HepG2 (cell line): ENCODE results near the gene HNF1B. TPM values are rescaled to one million over a fixed set of nuclear protein-coding genes. Genes with fewer than 3 reads are reported as not detected.

Experiments
- E2F2 ChIP-seq: sonication (generic); formaldehyde crosslinking; IDR thresholded peaks from 2 replicates; pipeline ENCODE4 v1.4.0; 2020; ENCODE audit warnings: missing genetic modification reagents, borderline replicate concordance
- GABPA ChIP-seq, 2 experiments: IDR thresholded peaks; 2 replicates each; pipeline ENCODE4 v1.6.1; 2011 to 2016; ENCODE audit warnings: low read depth in 2 of 2, low read length in 1 of 2, missing biosample characterization in 1 of 2, missing genetic modification characterization in 1 of 2
- POGZ ChIP-seq: sonication (generic); formaldehyde crosslinking; IDR thresholded peaks from 2 replicates; pipeline ENCODE4 v1.4.0; 2020; ENCODE audit warnings: mild to moderate bottlenecking, missing genetic modification reagents
- SCMH1 ChIP-seq: sonication (generic); formaldehyde crosslinking; IDR thresholded peaks from 2 replicates; pipeline ENCODE4 v1.9.0; 2021; ENCODE audit warnings: missing genetic modification reagents, mild to moderate bottlenecking, borderline replicate concordance
- SKI ChIP-seq: fragments of 450-650 bp; IDR thresholded peaks from one replicate; pipeline ENCODE4 v1.6.1; 2018; ENCODE audit warnings: mild to moderate bottlenecking; ENCODE audit not compliant: partially characterized antibody
- ZBTB10 ChIP-seq: sonication (generic); formaldehyde crosslinking; IDR thresholded peaks from 2 replicates; pipeline ENCODE4 v1.4.0; 2020; ENCODE audit warnings: missing genetic modification reagents, borderline replicate concordance
- ZHX2 ChIP-seq, 2 experiments: sonication (generic) in 1 of 2; formaldehyde crosslinking in 1 of 2; IDR thresholded peaks; 2 replicates each; pipeline versions ENCODE4 v1.6.1 to v1.9.0; 2014 to 2022; ENCODE audit warnings: antibody characterized with exemption in 1 of 2, borderline replicate concordance in 1 of 2, inconsistent platforms in 1 of 2, low read depth in 1 of 2, missing genetic modification reagents in 1 of 2
- ZNF142 ChIP-seq: sonication (generic); formaldehyde crosslinking; IDR thresholded peaks from 2 replicates; pipeline ENCODE4 v1.4.0; 2020; ENCODE audit warnings: missing genetic modification reagents
- ZNF205 ChIP-seq: IDR thresholded peaks from 2 replicates; pipeline ENCODE4 v1.6.1; 2018; ENCODE audit warnings: missing biosample characterization, missing genetic modification reagents
- polyA plus RNA-seq, 8 experiments: library from polyadenylated mRNA; depleted of rRNA in 3 of 8; stranded (reverse) in 7 of 8; unstranded in 1 of 8; fragments of >200 nt; fragmentation: Illumina TruSeq in 4 of 8; extraction: Trizol in 4 of 8; gene quantifications; 2 replicates each; pipeline versions ENCODE4 v1.2.1 to v1.2.3, GENCODE V29; 2011 to 2016; ENCODE audit warnings: low read depth in 4 of 8, missing spikeins in 1 of 8, mixed read lengths in 1 of 8; ENCODE audit not compliant: insufficient read depth in 1 of 8
- total RNA-seq, 5 experiments: library from RNA; depleted of rRNA; stranded (reverse); fragments of >200 nt; fragmentation: Illumina TruSeq; extraction: Trizol; gene quantifications; 2 replicates each; pipeline ENCODE4 v1.2.3, GENCODE V29; 2016; ENCODE audit warnings: low read depth in 1 of 5

The HNF1B gene
- total and polyA plus RNA-seq, 2 of the 13 experiments (the other 11 are each of a cell fraction or from before 2014, with no cell fraction given): 1.9 to 5.3 TPM

- no peak for TF ChIP-seq ZHX2 (IDR thresholded peaks at IDR 0.05; ENCODE audit: low read depth)
- no peak for TF ChIP-seq ZHX2 (CRISPR knock-in tag; IDR thresholded peaks at IDR 0.05; ENCODE audit: borderline replicate concordance)
- TF ChIP-seq E2F2 (CRISPR knock-in tag): no peak
- no peak for TF ChIP-seq ZBTB10 (CRISPR knock-in tag)
- TF ChIP-seq POGZ: 0 out of 2 replicates have a peak, but pooled peaks have one; percentile 40
- no peak for TF ChIP-seq GABPA (IDR thresholded peaks at IDR 0.05; ENCODE audit: low read depth, low read length)
- TF ChIP-seq GABPA (CRISPR knock-in tag; IDR thresholded peaks at IDR 0.05; ENCODE audit: low read depth): no peak
- TF ChIP-seq ZNF205 (CRISPR knock-in tag): no peak
- no peak for TF ChIP-seq SCMH1 (CRISPR knock-in tag)
- peak; percentile 97 for TF ChIP-seq SKI
- no peak for TF ChIP-seq ZNF142 (CRISPR knock-in tag)
Observed at GRCh38 chr17:37698132-37698910, 46.5 kb downstream of the HNF1B start (continued).
